HUDEP-2 (cell line): Measurements from ENCODE around the gene IGF1R.
"Not testable (repeated sequence)": the region's sequence is repeated elsewhere in the genome, so short reads cannot be mapped to it uniquely, and the experiment has no call there.

ENCODE experiments used
- DNase-seq, 76 experiments: peaks; one replicate each; lab custom pipeline; 2025; ENCODE audit not compliant: unreplicated experiment in 76 of 76; lab: John Stamatoyannopoulos, UW

Gene IGF1R

DNA sequence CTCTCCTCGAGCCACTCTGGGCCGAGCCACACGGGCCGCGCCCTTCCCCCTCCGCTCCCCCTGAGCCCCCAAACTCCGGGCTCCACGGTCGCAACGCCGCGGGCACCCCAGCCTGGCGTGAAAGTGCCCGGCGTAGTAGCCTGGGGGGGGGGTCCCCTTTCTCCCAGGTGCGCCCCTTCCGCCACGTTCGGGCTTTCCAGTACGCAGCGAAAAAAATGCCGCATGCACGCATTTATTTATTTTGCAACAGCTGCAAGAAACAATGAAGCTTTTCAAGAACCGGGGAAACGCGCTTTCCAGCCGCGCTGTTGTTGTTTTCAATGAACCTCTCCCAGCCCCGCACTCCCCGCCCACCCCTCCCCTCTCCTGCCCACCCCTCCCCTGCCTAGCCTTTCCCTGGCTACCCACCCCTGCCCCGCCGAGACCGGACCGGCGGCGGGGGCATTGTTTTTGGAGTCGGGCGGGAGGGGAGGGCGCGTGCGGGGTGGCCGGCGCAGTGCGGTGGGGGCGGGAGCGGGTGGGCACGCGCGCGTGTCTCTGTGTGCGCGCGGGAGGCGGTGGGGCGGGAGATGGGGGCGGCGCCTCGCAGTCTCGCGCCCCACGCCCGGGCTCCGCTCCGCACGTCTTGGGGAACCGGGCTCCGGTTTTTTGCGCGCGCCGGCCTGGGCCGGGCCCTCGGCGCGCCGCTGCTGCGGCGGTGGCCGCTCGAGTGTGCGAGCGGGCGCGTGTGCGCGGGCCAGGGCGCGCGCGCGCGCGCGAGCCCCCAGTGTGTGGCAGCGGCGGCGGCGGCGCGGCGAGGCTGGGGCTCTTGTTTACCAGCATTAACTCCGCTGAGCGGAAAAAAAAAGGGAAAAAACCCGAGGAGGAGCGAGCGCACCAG, at the start of gene IGF1R:
TSS of gene IGF1R (plus strand) at position 766 of the 880 bp plus-strand sequence. CDS start 1,043 bp downstream, outside the sequence.
- peak in 72 of 76 experiments; percentile 19 to 89 (median 72) for DNase-seq

DNA sequence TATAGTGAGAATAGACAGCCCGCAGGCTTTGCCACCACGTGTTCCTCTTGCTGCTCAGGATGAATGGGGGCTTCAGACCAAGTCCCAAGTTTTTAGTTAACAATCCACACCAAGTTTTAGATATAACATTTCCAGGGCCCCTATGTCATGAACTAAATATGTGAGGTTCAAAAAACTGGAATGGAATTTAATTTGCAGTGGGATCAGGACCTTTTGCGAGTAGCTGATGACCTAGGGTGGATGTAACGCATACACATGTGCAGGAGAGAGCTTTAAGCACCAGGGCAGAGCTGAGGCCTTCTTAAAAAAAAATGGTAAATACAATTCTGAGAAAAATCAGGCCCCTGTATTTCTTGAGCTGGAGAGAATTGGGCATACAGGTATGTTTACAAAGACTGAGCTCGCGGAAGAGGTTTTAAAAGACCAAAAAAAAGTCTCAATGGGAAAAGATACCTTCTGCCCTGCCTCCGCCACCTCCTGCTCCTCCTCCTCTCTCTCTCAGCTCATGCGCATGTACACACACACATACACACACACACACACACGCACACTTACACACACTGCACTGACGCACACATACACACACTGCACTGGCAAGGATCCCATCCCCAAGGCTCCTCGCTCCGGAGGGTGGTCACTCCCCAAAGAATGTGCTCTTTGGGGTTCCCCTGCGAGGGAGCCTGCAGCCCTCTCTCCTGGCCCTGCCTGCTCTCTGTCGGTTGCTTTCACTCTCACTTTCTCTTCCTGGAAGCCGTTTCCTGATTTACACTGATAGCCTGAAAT, 48.2 kb upstream of the IGF1R start:
- DNase-seq = no peak

- DNase-seq = no peak
Observed at GRCh38 chr15:98604983-98605382, 43.4 kb upstream of the IGF1R start.

DNA sequence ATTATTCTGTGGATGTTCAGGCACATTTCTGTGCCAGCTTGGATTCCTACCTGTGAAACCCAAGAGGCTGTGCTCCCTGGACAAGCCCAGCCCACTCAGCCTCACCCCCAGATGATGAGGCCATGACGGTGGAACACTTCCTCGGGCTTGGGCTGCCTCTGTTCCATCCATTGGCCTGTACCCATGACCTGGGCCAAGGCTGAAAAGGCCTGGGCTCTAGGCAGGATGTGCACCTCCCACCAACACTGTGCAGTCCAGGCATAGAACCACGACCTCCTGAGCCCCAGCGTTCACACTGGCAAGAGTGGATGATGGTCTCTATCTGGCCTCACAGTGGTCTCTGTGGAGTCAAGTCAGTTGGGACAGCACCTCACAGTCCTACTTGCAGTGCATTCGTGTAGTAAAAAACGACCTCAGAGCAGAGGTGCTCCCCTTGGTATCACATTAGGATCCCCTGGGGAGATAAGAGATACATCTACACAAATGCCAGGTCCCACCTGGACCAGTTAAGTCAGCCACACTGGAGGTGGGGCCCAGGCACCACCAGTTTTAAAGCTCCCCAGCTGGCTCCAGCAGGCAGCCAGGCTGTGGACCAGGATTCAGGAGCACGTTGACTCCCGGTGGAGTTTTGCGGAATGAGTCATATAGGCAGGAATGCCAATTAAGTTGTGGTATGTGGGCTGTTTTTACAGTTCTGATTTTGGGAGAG, 39.0 kb upstream of the IGF1R start:
- DNase-seq = no peak

GRCh38 chr15:98610991-98611390, 37.3 kb upstream of the IGF1R start:
- no peak for DNase-seq

GRCh38 chr15:98611808-98612207, 36.5 kb upstream of the IGF1R start:
- DNase-seq = no peak

- no peak for DNase-seq
Observed at GRCh38 chr15:98612490-98613110, 35.7 kb upstream of the IGF1R start.

GRCh38 chr15:98614681-98615080, 33.7 kb upstream of the IGF1R start:
- DNase-seq = no peak

- DNase-seq = no peak
Observed at GRCh38 chr15:98616397-98616796, 31.9 kb upstream of the IGF1R start.

- DNase-seq = no peak
Observed at GRCh38 chr15:98617328-98617980, 30.9 kb upstream of the IGF1R start.

GRCh38 chr15:98618576-98618975, 29.8 kb upstream of the IGF1R start:
- DNase-seq = not testable (repeated sequence)

- DNase-seq = no peak
Observed at GRCh38 chr15:98620020-98620419, 28.3 kb upstream of the IGF1R start.

- no peak for DNase-seq
Observed at GRCh38 chr15:98621021-98621420, 27.3 kb upstream of the IGF1R start.

DNA sequence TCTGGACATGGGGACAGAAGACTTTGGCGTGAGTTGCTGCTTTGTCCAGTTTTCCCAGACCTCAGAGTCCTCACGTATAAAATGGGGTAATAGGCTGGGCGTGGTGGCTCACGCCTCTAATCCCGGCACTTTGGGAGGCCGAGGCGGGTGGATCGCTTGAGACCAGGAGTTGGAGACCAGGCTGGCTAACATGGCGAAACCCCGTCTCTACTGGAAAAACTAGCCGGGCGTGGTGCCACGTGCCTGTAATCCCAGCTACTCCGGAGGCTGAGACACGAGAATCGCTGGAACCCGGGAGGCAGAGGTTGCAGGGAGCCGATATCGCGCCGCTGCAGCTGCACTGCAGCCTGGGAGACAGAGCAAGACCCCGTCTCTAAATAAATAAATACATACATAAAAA, 22.7 kb upstream of the IGF1R start:
- no peak for DNase-seq

GRCh38 chr15:98626153-98626552, 22.2 kb upstream of the IGF1R start:
- no peak for DNase-seq

GRCh38 chr15:98628216-98628615, 20.1 kb upstream of the IGF1R start:
- no peak for DNase-seq

GRCh38 chr15:98635848-98636247, 12.5 kb upstream of the IGF1R start:
- DNase-seq = no peak

DNA sequence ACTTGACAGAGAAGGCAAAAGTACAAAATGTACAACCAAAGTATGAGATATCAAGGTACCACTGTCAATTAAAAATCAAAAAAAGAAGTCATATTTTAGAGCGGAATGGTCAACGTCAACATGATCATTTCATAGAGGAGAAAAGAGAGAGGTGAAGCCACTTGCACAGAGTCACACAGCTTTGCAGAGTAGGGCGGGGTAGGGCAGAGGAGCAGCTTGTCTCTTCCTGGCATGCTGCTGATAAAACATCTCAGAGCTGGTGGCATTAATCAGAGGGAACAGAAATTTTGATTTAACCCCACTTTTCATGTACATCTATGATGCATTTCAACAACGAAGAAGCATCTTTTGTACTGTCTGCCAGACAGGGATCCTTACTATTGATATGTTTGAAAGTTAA, 5.2 kb upstream of the IGF1R start:
- peak in 27 of 76 experiments; percentile 5 to 43 (median 19) for DNase-seq

DNA sequence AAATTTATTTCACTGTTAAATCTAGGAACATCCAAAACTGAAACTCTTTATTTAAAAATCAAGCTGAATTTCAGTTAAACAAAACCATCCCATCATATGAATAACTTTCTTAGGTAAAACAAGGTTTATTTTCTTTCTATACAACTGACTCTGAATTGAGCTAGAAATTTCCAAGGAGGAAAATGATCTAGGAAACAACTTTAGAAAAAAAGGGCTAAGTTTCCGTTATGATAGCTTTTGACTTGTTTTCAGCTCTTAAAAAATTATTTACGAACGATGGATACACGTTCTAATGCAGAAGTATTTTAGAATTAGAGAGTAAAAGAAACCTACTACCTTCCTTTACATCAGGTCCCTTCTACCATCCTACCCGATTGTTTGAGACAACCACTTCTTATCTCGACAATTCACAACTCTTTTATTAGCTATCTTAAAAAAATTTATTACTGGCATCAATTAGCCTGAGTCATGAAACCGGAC, 1.8 kb upstream of the IGF1R start:
- no peak for DNase-seq
